Measurements from ENCODE around the gene SLC34A3.

- TF ChIP-seq, protein P1, sequence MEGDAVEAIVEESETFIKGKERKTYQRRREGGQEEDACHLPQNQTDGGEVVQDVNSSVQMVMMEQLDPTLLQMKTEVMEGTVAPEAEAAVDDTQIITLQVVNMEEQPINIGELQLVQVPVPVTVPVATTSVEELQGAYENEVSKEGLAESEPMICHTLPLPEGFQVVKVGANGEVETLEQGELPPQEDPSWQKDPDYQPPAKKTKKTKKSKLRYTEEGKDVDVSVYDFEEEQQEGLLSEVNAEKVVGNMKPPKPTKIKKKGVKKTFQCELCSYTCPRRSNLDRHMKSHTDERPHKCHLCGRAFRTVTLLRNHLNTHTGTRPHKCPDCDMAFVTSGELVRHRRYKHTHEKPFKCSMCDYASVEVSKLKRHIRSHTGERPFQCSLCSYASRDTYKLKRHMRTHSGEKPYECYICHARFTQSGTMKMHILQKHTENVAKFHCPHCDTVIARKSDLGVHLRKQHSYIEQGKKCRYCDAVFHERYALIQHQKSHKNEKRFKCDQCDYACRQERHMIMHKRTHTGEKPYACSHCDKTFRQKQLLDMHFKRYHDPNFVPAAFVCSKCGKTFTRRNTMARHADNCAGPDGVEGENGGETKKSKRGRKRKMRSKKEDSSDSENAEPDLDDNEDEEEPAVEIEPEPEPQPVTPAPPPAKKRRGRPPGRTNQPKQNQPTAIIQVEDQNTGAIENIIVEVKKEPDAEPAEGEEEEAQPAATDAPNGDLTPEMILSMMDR (IDR thresholded peaks at IDR 0.05; ENCODE audit: low read length), result no peak
- no peak for TF ChIP-seq EZH2 (optimal IDR thresholded peaks at IDR 0.05; ENCODE audit: low read depth, low read length)
These were observed 45.1 kb downstream of the SLC34A3 start for GRCh38 chr9:137275588-137276472.

Measured in MM.1S (cell line).